ENCODE data around the gene AUTS2.

Gene AUTS2

DNA sequence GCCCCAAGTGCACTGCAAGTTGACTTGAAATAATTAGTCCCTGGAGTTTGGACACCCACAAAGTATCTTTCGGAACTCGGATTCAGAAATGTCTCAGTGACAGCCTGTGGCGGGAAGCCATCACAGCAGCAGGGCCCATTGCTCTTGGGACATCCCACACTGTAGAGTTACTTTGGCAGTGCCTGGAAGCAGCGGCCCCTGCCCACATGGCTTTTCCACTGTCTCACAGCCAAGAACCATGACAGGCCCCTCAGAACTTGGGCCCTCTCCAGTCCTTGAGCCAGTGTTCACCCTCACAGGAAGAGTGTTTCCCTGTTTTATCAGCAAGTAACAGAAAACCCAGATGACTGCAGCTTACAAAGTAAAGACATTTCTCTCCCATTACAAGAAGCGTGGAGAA is 1056.7 kb downstream of the AUTS2 start:
- H3K4me3 ChIP-seq (ENCODE audit: low read depth, low read length) = no peak overlapping the region
- H3K27me3 ChIP-seq (ENCODE audit: control insufficient read depth, insufficient read depth, low read length) = no peaks in the 10 kb centered on the region
- no peak overlapping the region for H3K27ac ChIP-seq (ENCODE audit: low read depth, low read length)
- no peaks in the 10 kb centered on the region for H3K4me1 ChIP-seq (ENCODE audit: control insufficient read depth, insufficient read depth, low read length)
- no peaks in the 10 kb centered on the region for H3K36me3 ChIP-seq (ENCODE audit: control insufficient read depth, insufficient read depth, low read length)
- H3K9me3 ChIP-seq (ENCODE audit: control insufficient read depth, insufficient read depth, low read depth, low read length) = no peaks in the 10 kb centered on the region
- H3K9ac ChIP-seq (ENCODE audit: low read length) = no peak overlapping the region

DNA sequence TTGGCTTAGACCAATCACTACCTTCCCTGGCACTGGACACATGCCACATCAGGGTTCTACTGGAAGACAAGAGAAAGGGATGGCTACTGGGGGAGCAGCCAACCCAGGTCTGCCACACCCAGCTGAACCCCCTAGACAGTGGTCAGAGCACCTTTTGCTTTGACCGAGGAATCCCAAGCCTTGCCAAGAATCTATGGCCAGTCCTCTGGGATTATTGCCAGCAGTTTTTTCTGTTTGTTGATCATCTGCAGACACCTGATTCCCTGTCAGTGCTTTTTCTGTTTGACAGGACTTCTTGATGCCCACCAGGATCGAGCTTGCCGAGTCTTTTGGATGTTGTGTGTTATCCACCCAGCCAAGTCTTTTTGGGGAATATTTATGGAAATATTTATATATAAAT is 1057.4 kb downstream of the AUTS2 start:
- H3K9ac ChIP-seq (ENCODE audit: low read length) = no peak overlapping the region
- H3K4me3 ChIP-seq (ENCODE audit: low read depth, low read length) = no peak overlapping the region
- H3K27ac ChIP-seq (ENCODE audit: low read depth, low read length) = no peak overlapping the region
- no peaks in the 10 kb centered on the region for H3K36me3 ChIP-seq (ENCODE audit: control insufficient read depth, insufficient read depth, low read length)
- no peaks in the 10 kb centered on the region for H3K4me1 ChIP-seq (ENCODE audit: control insufficient read depth, insufficient read depth, low read length)
- no peaks in the 10 kb centered on the region for H3K9me3 ChIP-seq (ENCODE audit: control insufficient read depth, insufficient read depth, low read depth, low read length)
- no peaks in the 10 kb centered on the region for H3K27me3 ChIP-seq (ENCODE audit: control insufficient read depth, insufficient read depth, low read length)

- Histone ChIP-seq H3K9me3 (ENCODE audit: control insufficient read depth, insufficient read depth, low read depth, low read length) (no peaks in the 10 kb centered on the region), H3K4me3 (ENCODE audit: low read depth, low read length) (no peak overlapping the region), H3K4me1 (ENCODE audit: control insufficient read depth, insufficient read depth, low read length) (peaks cover 13% of the 10 kb centered on the region; the same call in 1 of the 2 replicates), H3K27ac (ENCODE audit: low read depth, low read length) (no peak overlapping the region), H3K36me3 (ENCODE audit: control insufficient read depth, insufficient read depth, low read length) (no peaks in the 10 kb centered on the region), H3K27me3 (ENCODE audit: control insufficient read depth, insufficient read depth, low read length) (no peaks in the 10 kb centered on the region; the same call in 1 of the 2 replicates), H3K9ac (ENCODE audit: low read length) (no peak overlapping the region)
Observed at GRCh38 chr7:70657571-70657970, 1059.3 kb downstream of the AUTS2 start.

DNA sequence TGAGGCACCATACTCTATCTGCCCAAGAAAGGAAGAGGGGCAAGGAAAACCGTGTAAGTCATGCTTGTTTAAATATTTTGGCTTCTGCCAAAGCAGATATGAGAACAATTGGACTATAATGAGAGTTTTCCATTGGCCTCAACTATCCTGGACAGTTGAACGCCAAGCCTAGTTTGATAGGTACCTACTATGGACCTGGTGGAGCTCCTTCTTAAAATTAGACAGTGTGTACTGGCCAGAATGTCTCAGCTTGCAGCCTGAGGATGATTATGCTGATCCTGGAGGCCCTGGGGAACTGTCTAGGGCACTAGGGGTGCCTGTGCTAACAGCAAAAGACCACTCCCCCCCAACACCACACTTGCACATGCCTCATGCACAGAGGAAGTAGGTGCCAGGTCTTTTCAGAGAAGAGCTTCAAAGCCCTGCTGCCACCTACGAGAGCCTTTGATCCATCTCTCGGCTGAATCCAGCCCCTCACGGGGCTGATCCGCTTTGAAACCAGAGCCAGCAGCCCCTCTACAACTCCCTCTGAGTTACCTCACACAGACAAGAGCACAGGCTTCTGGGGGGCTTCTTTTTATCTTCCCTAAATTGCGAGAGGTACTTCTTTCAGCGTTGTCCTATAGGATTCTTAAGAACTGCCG is 1059.8 kb downstream of the AUTS2 start:
- no peak overlapping the region for H3K4me3 ChIP-seq (ENCODE audit: low read depth, low read length)
- no peaks in the 10 kb centered on the region; the same call in 1 of the 2 replicates for H3K27me3 ChIP-seq (ENCODE audit: control insufficient read depth, insufficient read depth, low read length)
- no peak overlapping the region for H3K9ac ChIP-seq (ENCODE audit: low read length)
- H3K36me3 ChIP-seq (ENCODE audit: control insufficient read depth, insufficient read depth, low read length) = no peaks in the 10 kb centered on the region
- H3K9me3 ChIP-seq (ENCODE audit: control insufficient read depth, insufficient read depth, low read depth, low read length) = no peaks in the 10 kb centered on the region
- H3K27ac ChIP-seq (ENCODE audit: low read depth, low read length) = no peak overlapping the region
- H3K4me1 ChIP-seq (ENCODE audit: control insufficient read depth, insufficient read depth, low read length) = peaks cover 13% of the 10 kb centered on the region; the same call in 1 of the 2 replicates

DNA sequence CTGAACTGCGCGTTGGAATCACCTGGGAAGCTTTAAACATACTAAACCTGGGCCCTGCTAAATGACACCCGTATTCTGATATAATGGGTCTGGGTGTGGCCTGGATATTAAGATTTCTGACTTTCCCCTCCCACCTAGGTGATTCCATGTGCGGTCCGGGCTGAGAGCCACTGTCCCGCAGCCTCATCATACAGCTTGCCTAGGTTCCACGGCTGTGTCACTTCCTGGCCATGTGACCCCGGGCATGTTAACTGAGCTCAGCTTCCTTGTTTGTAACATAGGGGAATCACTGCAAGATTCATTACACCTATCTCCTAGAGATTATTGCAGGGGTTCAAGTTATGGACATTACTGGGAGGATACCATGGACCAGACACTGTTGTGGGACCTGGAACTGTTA is 1061.0 kb downstream of the AUTS2 start:
- Histone ChIP-seq H3K4me1 (ENCODE audit: control insufficient read depth, insufficient read depth, low read length) (peaks cover 13% of the 10 kb centered on the region; the same call in 1 of the 2 replicates), H3K4me3 (ENCODE audit: low read depth, low read length) (no peak overlapping the region), H3K9me3 (ENCODE audit: control insufficient read depth, insufficient read depth, low read depth, low read length) (no peaks in the 10 kb centered on the region), H3K27ac (ENCODE audit: low read depth, low read length) (no peak overlapping the region), H3K9ac (ENCODE audit: low read length) (no peak overlapping the region), H3K27me3 (ENCODE audit: control insufficient read depth, insufficient read depth, low read length) (no peaks in the 10 kb centered on the region; the same call in 1 of the 2 replicates), H3K36me3 (ENCODE audit: control insufficient read depth, insufficient read depth, low read length) (no peaks in the 10 kb centered on the region)

- H3K9me3 ChIP-seq (ENCODE audit: control insufficient read depth, insufficient read depth, low read depth, low read length) = no peaks in the 10 kb centered on the region
- H3K36me3 ChIP-seq (ENCODE audit: control insufficient read depth, insufficient read depth, low read length) = no peaks in the 10 kb centered on the region
- H3K27me3 ChIP-seq (ENCODE audit: control insufficient read depth, insufficient read depth, low read length) = no peaks in the 10 kb centered on the region; the same call in 1 of the 2 replicates
- no peak overlapping the region for H3K4me3 ChIP-seq (ENCODE audit: low read depth, low read length)
- H3K9ac ChIP-seq (ENCODE audit: low read length) = no peak overlapping the region
- peaks cover 13% of the 10 kb centered on the region; the same call in 1 of the 2 replicates for H3K4me1 ChIP-seq (ENCODE audit: control insufficient read depth, insufficient read depth, low read length)
- no peak overlapping the region for H3K27ac ChIP-seq (ENCODE audit: low read depth, low read length)
Observed at GRCh38 chr7:70660154-70660818, 1062.0 kb downstream of the AUTS2 start.

- Histone ChIP-seq H3K27ac (ENCODE audit: low read depth, low read length) (no peak overlapping the region), H3K4me3 (ENCODE audit: low read depth, low read length) (no peak overlapping the region), H3K36me3 (ENCODE audit: control insufficient read depth, insufficient read depth, low read length) (no peaks in the 10 kb centered on the region), H3K27me3 (ENCODE audit: control insufficient read depth, insufficient read depth, low read length) (peaks cover 1% of the 10 kb centered on the region; the same call in 1 of the 2 replicates), H3K9ac (ENCODE audit: low read length) (no peak overlapping the region), H3K9me3 (ENCODE audit: control insufficient read depth, insufficient read depth, low read depth, low read length) (no peaks in the 10 kb centered on the region), H3K4me1 (ENCODE audit: control insufficient read depth, insufficient read depth, low read length) (peaks cover 13% of the 10 kb centered on the region; the same call in 1 of the 2 replicates)
Observed at GRCh38 chr7:70660819-70661191, 1062.5 kb downstream of the AUTS2 start.

DNA sequence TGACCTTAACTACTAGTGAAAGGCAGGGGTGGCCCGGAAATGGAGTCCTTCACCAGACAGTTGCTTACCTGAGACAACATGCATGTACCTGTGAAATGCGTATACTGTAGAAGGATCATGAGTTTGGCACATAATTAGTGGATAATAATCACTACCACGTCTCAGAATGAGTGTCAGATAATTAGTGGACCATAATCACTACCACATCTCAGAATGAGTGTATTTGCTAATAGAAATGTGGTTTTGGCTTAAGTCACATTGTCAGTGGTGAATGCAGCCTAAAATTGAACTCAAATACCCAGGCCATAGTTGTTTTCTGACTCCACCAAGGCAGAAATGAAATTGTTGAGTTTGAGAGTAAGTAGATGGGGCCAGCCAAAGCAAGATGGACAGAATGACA is 1065.4 kb downstream of the AUTS2 start:
- Histone ChIP-seq H3K27ac (ENCODE audit: low read depth, low read length) (no peak overlapping the region), H3K9me3 (ENCODE audit: control insufficient read depth, insufficient read depth, low read depth, low read length) (no peaks in the 10 kb centered on the region), H3K4me1 (ENCODE audit: control insufficient read depth, insufficient read depth, low read length) (peaks cover 13% of the 10 kb centered on the region; the same call in 1 of the 2 replicates), H3K9ac (ENCODE audit: low read length) (no peak overlapping the region), H3K4me3 (ENCODE audit: low read depth, low read length) (no peak overlapping the region), H3K27me3 (ENCODE audit: control insufficient read depth, insufficient read depth, low read length) (peaks cover 6% of the 10 kb centered on the region; the same call in 1 of the 2 replicates), H3K36me3 (ENCODE audit: control insufficient read depth, insufficient read depth, low read length) (no peaks in the 10 kb centered on the region)

DNA sequence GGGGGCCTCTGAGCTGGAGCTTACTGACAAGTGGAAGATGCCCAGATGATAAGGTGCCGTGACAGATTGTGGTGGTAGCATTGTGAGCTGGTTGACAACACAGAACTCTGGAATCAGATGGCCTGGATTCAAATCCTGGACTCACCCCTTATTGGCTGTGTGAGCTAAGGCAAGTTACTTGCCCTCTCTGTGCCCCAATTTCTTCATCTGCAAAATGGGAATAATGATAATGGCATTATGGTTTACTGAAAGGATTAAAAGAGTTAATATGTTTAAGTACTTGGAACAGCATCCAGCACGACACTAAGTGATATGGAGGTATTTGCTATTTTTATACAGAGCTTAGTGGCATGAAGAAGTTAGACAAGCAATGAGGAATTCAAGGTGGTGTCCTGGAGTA is 1067.7 kb downstream of the AUTS2 start:
- H3K9me3 ChIP-seq (ENCODE audit: control insufficient read depth, insufficient read depth, low read depth, low read length) = no peaks in the 10 kb centered on the region
- no peaks in the 10 kb centered on the region for H3K36me3 ChIP-seq (ENCODE audit: control insufficient read depth, insufficient read depth, low read length)
- H3K9ac ChIP-seq (ENCODE audit: low read length) = no peak overlapping the region
- H3K4me1 ChIP-seq (ENCODE audit: control insufficient read depth, insufficient read depth, low read length) = peaks cover 10% of the 10 kb centered on the region; the same call in 1 of the 2 replicates
- H3K27ac ChIP-seq (ENCODE audit: low read depth, low read length) = no peak overlapping the region
- no peak overlapping the region for H3K4me3 ChIP-seq (ENCODE audit: low read depth, low read length)
- H3K27me3 ChIP-seq (ENCODE audit: control insufficient read depth, insufficient read depth, low read length) = peaks cover 9% of the 10 kb centered on the region; the same call in 1 of the 2 replicates

GRCh38 chr7:70667406-70667805 is 1069.1 kb downstream of the AUTS2 start:
- H3K9ac ChIP-seq (ENCODE audit: low read length) = no peak overlapping the region
- no peak overlapping the region for H3K27ac ChIP-seq (ENCODE audit: low read depth, low read length)
- no peaks in the 10 kb centered on the region for H3K9me3 ChIP-seq (ENCODE audit: control insufficient read depth, insufficient read depth, low read depth, low read length)
- H3K27me3 ChIP-seq (ENCODE audit: control insufficient read depth, insufficient read depth, low read length) = peaks cover 19% of the 10 kb centered on the region; the same call in 1 of the 2 replicates
- H3K36me3 ChIP-seq (ENCODE audit: control insufficient read depth, insufficient read depth, low read length) = no peaks in the 10 kb centered on the region
- no peaks in the 10 kb centered on the region for H3K4me1 ChIP-seq (ENCODE audit: control insufficient read depth, insufficient read depth, low read length)
- H3K4me3 ChIP-seq (ENCODE audit: low read depth, low read length) = no peak overlapping the region

- H3K36me3 ChIP-seq (ENCODE audit: control insufficient read depth, insufficient read depth, low read length) = no peaks in the 10 kb centered on the region
- no peak overlapping the region for H3K27ac ChIP-seq (ENCODE audit: low read depth, low read length)
- no peak overlapping the region for H3K9ac ChIP-seq (ENCODE audit: low read length)
- no peaks in the 10 kb centered on the region for H3K9me3 ChIP-seq (ENCODE audit: control insufficient read depth, insufficient read depth, low read depth, low read length)
- peaks cover 21% of the 10 kb centered on the region; the same call in 1 of the 2 replicates for H3K27me3 ChIP-seq (ENCODE audit: control insufficient read depth, insufficient read depth, low read length)
- H3K4me1 ChIP-seq (ENCODE audit: control insufficient read depth, insufficient read depth, low read length) = no peaks in the 10 kb centered on the region
- no peak overlapping the region for H3K4me3 ChIP-seq (ENCODE audit: low read depth, low read length)
Observed at GRCh38 chr7:70668606-70669358, 1070.5 kb downstream of the AUTS2 start.
